Neural progenitor cell (in vitro differentiated cells): Measurements from ENCODE around the gene TRPV5. TPM values are rescaled to one million over a fixed set of nuclear protein-coding genes. Genes with fewer than 3 reads are reported as not detected.

ENCODE experiments used
- DNase-seq: peaks from one replicate; pipeline ENCODE4 v3.0.0-alpha.2; 2016; ENCODE audit warnings: low spot score
- H2AFZ ChIP-seq: fragments of 200-600 bp; sonication (generic); replicated peaks from 2 replicates; pipeline ENCODE4 v1.6.1; 2016; ENCODE audit warnings: antibody characterized with exemption
- H3F3A ChIP-seq: fragments of 200-600 bp; sonication (generic); 2 replicates; pipeline ENCODE4 v1.6.1; 2016; ENCODE audit warnings: antibody characterized with exemption, low read depth
- H3K27ac ChIP-seq: fragments of 200-600 bp; sonication (generic); 2 replicates; pipeline ENCODE4 v1.5.1; 2016; ENCODE audit warnings: mild to moderate bottlenecking
- H3K27me3 ChIP-seq: fragments of 200-600 bp; sonication (generic); 2 replicates; pipeline ENCODE4 v1.6.1; 2016; ENCODE audit warnings: mild to moderate bottlenecking, moderate library complexity
- H3K36me3 ChIP-seq: fragments of 200-600 bp; sonication (generic); 2 replicates; pipeline ENCODE4 v1.5.1; 2016
- H3K4me1 ChIP-seq: fragments of 200-600 bp; sonication (generic); 2 replicates; pipeline ENCODE4 v1.6.1; 2016; ENCODE audit warnings: mixed run types
- H3K4me2 ChIP-seq: fragments of 200-600 bp; sonication (generic); 2 replicates; pipeline ENCODE4 v1.6.1; 2016
- H3K4me3 ChIP-seq: fragments of 200-600 bp; sonication (generic); 2 replicates; pipeline ENCODE4 v1.5.1; 2016
- H3K79me2 ChIP-seq: fragments of 200-600 bp; sonication (generic); 2 replicates; pipeline ENCODE4 v1.6.1; 2016; ENCODE audit warnings: low read depth
- H3K9ac ChIP-seq: fragments of 200-600 bp; sonication (generic); 2 replicates; pipeline ENCODE4 v1.6.1; 2016
- H3K9me3 ChIP-seq: fragments of 200-600 bp; sonication (generic); 2 replicates; pipeline ENCODE4 v1.5.1; 2016; ENCODE audit warnings: low read depth
- H4K20me1 ChIP-seq: fragments of 200-600 bp; sonication (generic); 2 replicates; pipeline ENCODE4 v1.6.1; 2016; ENCODE audit warnings: low read depth
- H3K27ac Mint-ChIP-seq: 3 replicates; pipeline ENCODE4 v1.8.0; 2021; ENCODE audit warnings: mixed read lengths
- H3K27me3 Mint-ChIP-seq: 2 replicates; pipeline ENCODE4 v1.8.0; 2022; ENCODE audit warnings: low read depth, mild to moderate bottlenecking, inconsistent platforms, moderate library complexity, mixed read lengths; ENCODE audit not compliant: insufficient read depth
- H3K36me3 Mint-ChIP-seq: 3 replicates; pipeline ENCODE4 v1.8.0; 2021; ENCODE audit warnings: mixed read lengths
- H3K4me1 Mint-ChIP-seq: 3 replicates; pipeline ENCODE4 v1.8.0; 2021; ENCODE audit warnings: mixed read lengths
- H3K4me3 Mint-ChIP-seq: 3 replicates; pipeline ENCODE4 v1.8.0; 2021; ENCODE audit warnings: mild to moderate bottlenecking, moderate library complexity, mixed read lengths
- H3K9me3 Mint-ChIP-seq: 3 replicates; pipeline ENCODE4 v1.8.0; 2020; ENCODE audit warnings: mixed read lengths
- CTCF ChIP-seq: fragments of 200-600 bp; sonication (generic); IDR thresholded peaks from 2 replicates; pipeline ENCODE4 v1.5.1; 2017; ENCODE audit warnings: antibody characterized with exemption, mild to moderate bottlenecking
- EZH2 ChIP-seq: fragments of 200-600 bp; sonication (generic); IDR thresholded peaks from 2 replicates; pipeline ENCODE4 v1.6.1; 2017; ENCODE audit warnings: antibody characterized with exemption, mild to moderate bottlenecking, moderate library complexity
- EZH2phosphoT487 ChIP-seq: fragments of 200-600 bp; sonication (generic); IDR thresholded peaks from 2 replicates; pipeline ENCODE4 v1.6.1; 2017; ENCODE audit warnings: antibody characterized with exemption
- total RNA-seq: library from RNA; depleted of rRNA; stranded (reverse); fragments of >200 nt; gene quantifications from 2 replicates; pipeline ENCODE4 v1.2.3, GENCODE V29; 2015; ENCODE audit warnings: low replicate concordance

TRPV5 gene
- total RNA-seq, 1 donor from 2014 or later = not detected

GRCh38 chr7:142870566-142871259, 62.8 kb downstream of the TRPV5 start:
- no peaks in the 10 kb centered on the region for H3K9me3 ChIP-seq
- Mint-ChIP-seq H3K4me1 (no peaks in the 10 kb centered on the region), H3K36me3 (peaks cover 3% of the 10 kb centered on the region), H3K27me3 (peaks cover 6% of the 10 kb centered on the region), H3K4me3 (no peak overlapping the region), H3K9me3 (peaks cover 3% of the 10 kb centered on the region), H3K27ac (no peak overlapping the region)
- H3F3A ChIP-seq = no peaks in the 10 kb centered on the region
- no peak overlapping the region for H3K4me3 ChIP-seq
- H3K27me3 ChIP-seq = no peaks in the 10 kb centered on the region
- H3K9ac ChIP-seq = no peak overlapping the region
- no peak for DNase-seq
- no peaks in the 10 kb centered on the region for H4K20me1 ChIP-seq
- no peak for TF ChIP-seq EZH2phosphoT487
- TF ChIP-seq EZH2 = no peak
- TF ChIP-seq CTCF = no peak
- H3K4me1 ChIP-seq = no peaks in the 10 kb centered on the region
- no peaks in the 10 kb centered on the region for H3K79me2 ChIP-seq
- H3K27ac ChIP-seq = no peak overlapping the region
- no peak overlapping the region for H2AFZ ChIP-seq
- H3K4me2 ChIP-seq = no peak overlapping the region
- no peaks in the 10 kb centered on the region for H3K36me3 ChIP-seq

DNA sequence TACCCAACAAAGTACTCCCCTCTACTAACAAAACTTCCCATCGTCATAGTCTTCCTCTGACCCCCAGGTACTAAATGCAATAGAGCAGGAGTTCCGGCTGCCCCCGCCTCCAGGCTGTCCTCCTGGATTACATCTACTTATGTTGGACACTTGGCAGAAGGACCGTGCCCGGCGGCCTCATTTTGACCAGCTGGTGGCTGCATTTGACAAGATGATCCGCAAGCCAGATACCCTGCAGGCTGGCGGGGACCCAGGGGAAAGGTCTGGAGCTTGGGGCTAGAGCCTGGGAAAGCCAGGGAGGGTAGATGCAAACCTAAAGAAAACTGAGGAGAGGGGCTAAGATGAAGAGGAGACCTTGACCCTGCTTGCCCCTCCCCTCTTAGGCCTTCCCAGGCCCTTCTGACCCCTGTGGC, 63.4 kb downstream of the TRPV5 start:
- TF ChIP-seq EZH2 = no peak
- Mint-ChIP-seq H3K27ac (no peak overlapping the region), H3K27me3 (peaks cover 6% of the 10 kb centered on the region), H3K4me3 (no peak overlapping the region), H3K36me3 (peaks cover 3% of the 10 kb centered on the region), H3K9me3 (no peaks in the 10 kb centered on the region), H3K4me1 (no peaks in the 10 kb centered on the region)
- H3K4me2 ChIP-seq = no peak overlapping the region
- no peaks in the 10 kb centered on the region for H3F3A ChIP-seq
- H3K79me2 ChIP-seq = no peaks in the 10 kb centered on the region
- no peaks in the 10 kb centered on the region for H4K20me1 ChIP-seq
- no peak overlapping the region for H2AFZ ChIP-seq
- H3K4me1 ChIP-seq = no peaks in the 10 kb centered on the region
- H3K9me3 ChIP-seq = no peaks in the 10 kb centered on the region
- H3K27me3 ChIP-seq = no peaks in the 10 kb centered on the region
- H3K36me3 ChIP-seq = no peaks in the 10 kb centered on the region
- H3K27ac ChIP-seq = no peak overlapping the region
- H3K4me3 ChIP-seq = no peak overlapping the region
- no peak overlapping the region for H3K9ac ChIP-seq
- no peak for DNase-seq

DNA sequence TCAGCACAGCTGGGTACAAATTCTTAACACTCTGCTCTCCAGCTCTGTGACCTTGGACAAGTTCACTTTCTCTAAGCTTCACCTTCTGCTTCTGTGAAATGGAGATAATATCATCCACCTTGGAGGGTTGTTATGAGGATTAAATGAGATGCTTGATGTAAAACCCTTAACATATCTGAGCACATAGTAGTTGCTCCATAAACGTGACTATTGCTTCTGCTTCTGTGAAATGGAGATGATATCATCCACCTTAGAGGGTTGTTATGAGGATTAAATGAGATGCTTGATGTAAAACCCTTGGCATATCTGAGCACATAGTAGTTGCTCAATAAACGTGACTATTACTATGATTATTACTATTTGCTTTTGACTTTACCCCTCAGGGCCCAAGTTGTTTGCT, 64.1 kb downstream of the TRPV5 start:
- peaks cover 6% of the 10 kb centered on the region for H3K27me3 Mint-ChIP-seq
- Histone ChIP-seq H3F3A (no peaks in the 10 kb centered on the region), H3K4me3 (no peak overlapping the region), H3K27ac (no peak overlapping the region), H3K9me3 (no peaks in the 10 kb centered on the region), H2AFZ (no peak overlapping the region), H4K20me1 (no peaks in the 10 kb centered on the region), H3K9ac (no peak overlapping the region), H3K4me1 (no peaks in the 10 kb centered on the region), H3K27me3 (no peaks in the 10 kb centered on the region), H3K79me2 (no peaks in the 10 kb centered on the region), H3K36me3 (no peaks in the 10 kb centered on the region), H3K4me2 (no peak overlapping the region)
- H3K4me1 Mint-ChIP-seq = no peaks in the 10 kb centered on the region
- H3K4me3 Mint-ChIP-seq = no peak overlapping the region
- peaks cover 3% of the 10 kb centered on the region for H3K36me3 Mint-ChIP-seq
- no peak for DNase-seq
- H3K9me3 Mint-ChIP-seq = no peaks in the 10 kb centered on the region
- H3K27ac Mint-ChIP-seq = no peak overlapping the region
- TF ChIP-seq EZH2 (no peak), CTCF (no peak), EZH2phosphoT487 (no peak)

DNA sequence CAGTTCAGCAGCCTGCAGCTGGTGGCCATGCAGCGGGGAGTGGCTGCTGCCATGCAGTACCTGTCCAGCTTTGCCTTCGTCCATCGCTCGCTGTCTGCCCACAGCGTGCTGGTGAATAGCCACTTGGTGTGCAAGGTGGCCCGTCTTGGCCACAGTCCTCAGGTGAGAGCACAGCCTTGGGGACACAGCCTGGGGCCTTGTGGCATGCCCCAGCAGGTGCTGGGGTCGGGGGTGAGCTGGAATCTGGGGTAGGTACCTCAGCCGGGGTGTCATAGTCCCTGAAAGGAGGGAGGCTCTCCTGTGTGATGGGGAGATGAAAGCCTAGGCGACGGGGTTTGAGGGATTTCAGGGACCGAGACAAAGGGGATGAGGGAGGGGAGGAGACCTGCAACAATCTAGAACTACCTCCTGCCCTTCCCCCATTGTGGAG, 64.5 kb downstream of the TRPV5 start:
- Histone ChIP-seq H3F3A (no peaks in the 10 kb centered on the region), H3K4me2 (no peak overlapping the region), H3K4me1 (no peaks in the 10 kb centered on the region), H3K79me2 (no peaks in the 10 kb centered on the region), H3K4me3 (no peak overlapping the region), H3K27me3 (no peaks in the 10 kb centered on the region), H3K36me3 (no peaks in the 10 kb centered on the region), H2AFZ (no peak overlapping the region), H3K9me3 (no peaks in the 10 kb centered on the region), H4K20me1 (no peaks in the 10 kb centered on the region), H3K27ac (no peak overlapping the region), H3K9ac (no peak overlapping the region)
- Mint-ChIP-seq H3K27me3 (peaks cover 6% of the 10 kb centered on the region), H3K36me3 (peaks cover 3% of the 10 kb centered on the region), H3K9me3 (no peaks in the 10 kb centered on the region), H3K4me3 (no peak overlapping the region), H3K4me1 (no peaks in the 10 kb centered on the region), H3K27ac (no peak overlapping the region)
- TF ChIP-seq EZH2 (no peak), CTCF (no peak), EZH2phosphoT487 (no peak)
- no peak for DNase-seq
